HG02884 (cell line): Measurements from ENCODE around the gene STOM.

Source experiments
- ATAC-seq: cut with Tn5 transposase; IDR thresholded peaks from one replicate; pipeline ENCODE4 v1.9.1; 2021; ENCODE audit warnings: mild to moderate bottlenecking, moderate library complexity; ENCODE audit not compliant: unreplicated experiment

The STOM gene

GRCh38 chr9:121323449-121324151, 46.5 kb downstream of the STOM start:
- no peak for ATAC-seq

GRCh38 chr9:121322737-121323448, 47.2 kb downstream of the STOM start:
- no peak for ATAC-seq

- ATAC-seq: no peak
These were observed 47.9 kb downstream of the STOM start for GRCh38 chr9:121322037-121322736.

GRCh38 chr9:121321016-121321503, 49.0 kb downstream of the STOM start:
- no peak for ATAC-seq

GRCh38 chr9:121319383-121319780, 50.7 kb downstream of the STOM start:
- no peak for ATAC-seq

- ATAC-seq: no peak
These were observed 51.2 kb downstream of the STOM start for GRCh38 chr9:121318631-121319382.

- no peak for ATAC-seq
These were observed 52.1 kb downstream of the STOM start for GRCh38 chr9:121317737-121318630.

- ATAC-seq: no peak
These were observed 53.1 kb downstream of the STOM start for GRCh38 chr9:121316852-121317373.

GRCh38 chr9:121316378-121316777, 53.7 kb downstream of the STOM start:
- ATAC-seq: no peak

GRCh38 chr9:121313458-121314152, 56.4 kb downstream of the STOM start:
- ATAC-seq: no peak

- ATAC-seq: no peak
These were observed 57.9 kb downstream of the STOM start for GRCh38 chr9:121312169-121312568.

GRCh38 chr9:121310571-121310970, 59.5 kb downstream of the STOM start:
- no peak for ATAC-seq

- no peak for ATAC-seq
These were observed 60.1 kb downstream of the STOM start for GRCh38 chr9:121309833-121310425.

GRCh38 chr9:121309171-121309570, 60.9 kb downstream of the STOM start:
- ATAC-seq: no peak

- ATAC-seq: no peak
These were observed 61.3 kb downstream of the STOM start for GRCh38 chr9:121308765-121309164.

GRCh38 chr9:121307976-121308375, 62.1 kb downstream of the STOM start:
- no peak for ATAC-seq

- no peak for ATAC-seq
These were observed 64.6 kb downstream of the STOM start for GRCh38 chr9:121305269-121305994.

- no peak for ATAC-seq
These were observed 65.3 kb downstream of the STOM start for GRCh38 chr9:121304707-121305106.
